ENCODE results near the gene KCNG2. TPM values are rescaled to one million over a fixed set of nuclear protein-coding genes. Genes with fewer than 3 reads are reported as not detected.

Gene KCNG2
- total and polyA plus RNA-seq, 4 donors = 0.03 to 0.23 (median 0.08) TPM; not detected in 1

GRCh38 chr18:79912994-79913831, 115.5 kb downstream of the KCNG2 start:
- Histone ChIP-seq H3K4me1 (ENCODE audit: control insufficient read depth in 4 of 4, insufficient read depth in 4 of 4, low read length in 3 of 4) (peaks cover 0 to 10% (median 4%) of the 10 kb centered on the region in 4 donors), H3K27me3 (ENCODE audit: control insufficient read depth in 4 of 4, insufficient read depth in 4 of 4, low read length in 3 of 4) (no peaks in the 10 kb centered on the region), H3K9me3 (ENCODE audit: control insufficient read depth in 4 of 4, low read length in 3 of 4) (no peaks in the 10 kb centered on the region), H3K27ac (ENCODE audit: low read depth in 1 of 2, low read length in 2 of 2) (peak overlapping the region; percentile 17 to 32), H3K36me3 (ENCODE audit: control insufficient read depth in 4 of 4, insufficient read depth in 3 of 4, low read depth in 1 of 4, low read length in 3 of 4) (peaks cover 13 to 50% (median 25%) of the 10 kb centered on the region in 4 donors), H3K9ac (ENCODE audit: low read depth in 1 of 2, low read length in 2 of 2) (no peak overlapping the region), H3K4me3 (ENCODE audit: low read depth in 1 of 3, low read length in 3 of 3) (no peak overlapping the region)
- no peak for TF ChIP-seq RXRA (IDR thresholded peaks at IDR 0.05)
- TF ChIP-seq CTCF (IDR thresholded peaks at IDR 0.05; ENCODE audit: low read depth, low read length, missing input control) = no peak
- TF ChIP-seq MAX (IDR thresholded peaks at IDR 0.05) = no peak
- TF ChIP-seq SP1 (IDR thresholded peaks at IDR 0.05) = no peak
- TF ChIP-seq REST (IDR thresholded peaks at IDR 0.05) = no peak
- TF ChIP-seq FOXA1 (IDR thresholded peaks at IDR 0.05) = no peak
- TF ChIP-seq EGR1 (IDR thresholded peaks at IDR 0.05; ENCODE audit: low read depth in 2 of 2) = no peak
- TF ChIP-seq ATF3 (IDR thresholded peaks at IDR 0.05) = no peak
- TF ChIP-seq ZBTB33 (IDR thresholded peaks at IDR 0.05) = no peak
- TF ChIP-seq TAF1 (conservative IDR thresholded peaks at IDR 0.05) = no peak
- TF ChIP-seq HNF4G (IDR thresholded peaks at IDR 0.05) = no peak
- peak; percentile 30 for DNase-seq (ENCODE audit: low spot score)
- 92% methylated on average over 28 of the region's 28 CpGs for WGBS

- no peak for DNase-seq (ENCODE audit: low spot score)
- Histone ChIP-seq H3K4me1 (ENCODE audit: control insufficient read depth in 4 of 4, insufficient read depth in 4 of 4, low read length in 3 of 4) (peaks cover 0 to 10% (median 4%) of the 10 kb centered on the region in 4 donors), H3K9ac (ENCODE audit: low read depth in 1 of 2, low read length in 2 of 2) (no peak overlapping the region), H3K27me3 (ENCODE audit: control insufficient read depth in 4 of 4, insufficient read depth in 4 of 4, low read length in 3 of 4) (no peaks in the 10 kb centered on the region), H3K36me3 (ENCODE audit: control insufficient read depth in 4 of 4, insufficient read depth in 3 of 4, low read depth in 1 of 4, low read length in 3 of 4) (peaks cover 20 to 53% (median 27%) of the 10 kb centered on the region in 4 donors), H3K9me3 (ENCODE audit: control insufficient read depth in 4 of 4, low read length in 3 of 4) (no peaks in the 10 kb centered on the region), H3K27ac (ENCODE audit: low read depth in 1 of 2, low read length in 2 of 2) (no peak overlapping the region), H3K4me3 (ENCODE audit: low read depth in 1 of 3, low read length in 3 of 3) (no peak overlapping the region)
- TF ChIP-seq RXRA (IDR thresholded peaks at IDR 0.05) (no peak), FOXA2 (IDR thresholded peaks at IDR 0.05) (no peak), YY1 (IDR thresholded peaks at IDR 0.05) (no peak), JUND (IDR thresholded peaks at IDR 0.05) (no peak), CTCF (IDR thresholded peaks at IDR 0.05; ENCODE audit: low read depth, low read length, missing input control) (no peak), GABPA (IDR thresholded peaks at IDR 0.05 in 1 of 2, conservative IDR thresholded peaks at IDR 0.05 in 1 of 2) (no peak)
- WGBS = 91% methylated on average over 20 of the region's 20 CpGs
Measured at GRCh38 chr18:79914614-79915160, 116.9 kb downstream of the KCNG2 start.

Measured in liver (tissue), 9 donors.